ENCODE measurements around the gene PRRG4.

- TF ChIP-seq CTCF (IDR thresholded peaks at IDR 0.05) = no peak
- no peak for TF ChIP-seq ZFX (IDR thresholded peaks at IDR 0.05; ENCODE audit: borderline replicate concordance)
Measured at GRCh38 chr11:32792111-32792947, 37.4 kb upstream of the PRRG4 start.
